Measurements from ENCODE around the gene MYO1D. TPM values are rescaled to one million over a fixed set of nuclear protein-coding genes. Genes with fewer than 3 reads are reported as not detected.
"Not testable (repeated sequence)": the region's sequence is repeated elsewhere in the genome, so short reads cannot be mapped to it uniquely, and the experiment has no call there.

Gene MYO1D
- polyA plus RNA-seq, 4 donors = 62.9 to 80.1 (median 73.6) TPM

GRCh38 chr17:32450379-32450778 is 426.5 kb downstream of the MYO1D start:
- FAIRE-seq; H3K9me3 ChIP-seq (ENCODE audit: control insufficient read depth in 2 of 2, insufficient read depth in 1 of 2, low read depth in 1 of 2, low read length in 1 of 2); H3K27ac ChIP-seq (ENCODE audit: low read depth in 1 of 3, low read length in 2 of 3); H3K4me3 ChIP-seq (ENCODE audit: low read depth in 1 of 3, low read length in 3 of 3); H3K4me1 ChIP-seq (ENCODE audit: control insufficient read depth in 3 of 3, insufficient read depth in 2 of 3, low read depth in 1 of 3, low read length in 2 of 3); H3K27me3 ChIP-seq (ENCODE audit: control insufficient read depth in 3 of 3, insufficient read depth in 3 of 3, low read length in 3 of 3): not testable (repeated sequence)
- peak in 1 of 2 donors; percentile 26 for DNase-seq
- peaks cover 6 to 33% (median 23%) of the 10 kb centered on the region in 3 donors for H3K36me3 ChIP-seq (ENCODE audit: control insufficient read depth in 3 of 3, insufficient read depth in 2 of 3, low read depth in 1 of 3, low read length in 3 of 3)
- 62 to 80% (median 70%) methylated on average over 6 of the region's 6 CpGs for WGBS, 3 donors

- H3K27ac ChIP-seq (ENCODE audit: low read depth in 1 of 3, low read length in 2 of 3) = no peak overlapping the region
- H3K27me3 ChIP-seq (ENCODE audit: control insufficient read depth in 3 of 3, insufficient read depth in 3 of 3, low read length in 3 of 3) = no peaks in the 10 kb centered on the region
- peaks cover 6 to 29% (median 23%) of the 10 kb centered on the region in 3 donors for H3K36me3 ChIP-seq (ENCODE audit: control insufficient read depth in 3 of 3, insufficient read depth in 2 of 3, low read depth in 1 of 3, low read length in 3 of 3)
- 95 to 98% (median 96%) methylated on average over 5 of the region's 5 CpGs for WGBS, 3 donors
- peaks cover 2 to 6% (median 4%) of the 10 kb centered on the region in 3 donors for H3K4me1 ChIP-seq (ENCODE audit: control insufficient read depth in 3 of 3, insufficient read depth in 2 of 3, low read depth in 1 of 3, low read length in 2 of 3)
- no peaks in the 10 kb centered on the region for H3K9me3 ChIP-seq (ENCODE audit: control insufficient read depth in 2 of 2, insufficient read depth in 1 of 2, low read depth in 1 of 2, low read length in 1 of 2)
- no peak for FAIRE-seq
- no peak overlapping the region for H3K4me3 ChIP-seq (ENCODE audit: low read depth in 1 of 3, low read length in 3 of 3)
- DNase-seq = no peak
Observed at GRCh38 chr17:32449963-32450362, 427.0 kb downstream of the MYO1D start.

- Histone ChIP-seq H3K27ac (ENCODE audit: low read depth in 1 of 3, low read length in 2 of 3) (no peak overlapping the region), H3K36me3 (ENCODE audit: control insufficient read depth in 3 of 3, insufficient read depth in 2 of 3, low read depth in 1 of 3, low read length in 3 of 3) (peaks cover 3 to 23% (median 10%) of the 10 kb centered on the region in 3 donors), H3K4me1 (ENCODE audit: control insufficient read depth in 3 of 3, insufficient read depth in 2 of 3, low read depth in 1 of 3, low read length in 2 of 3) (peaks cover 2 to 6% (median 4%) of the 10 kb centered on the region in 3 donors), H3K4me3 (ENCODE audit: low read depth in 1 of 3, low read length in 3 of 3) (no peak overlapping the region), H3K27me3 (ENCODE audit: control insufficient read depth in 3 of 3, insufficient read depth in 3 of 3, low read length in 3 of 3) (no peaks in the 10 kb centered on the region), H3K9me3 (ENCODE audit: control insufficient read depth in 2 of 2, insufficient read depth in 1 of 2, low read depth in 1 of 2, low read length in 1 of 2) (no peaks in the 10 kb centered on the region)
- DNase-seq (no peak), FAIRE-seq (no peak)
- WGBS, 3 donors = 82 to 95% (median 83%) methylated on average over 2 of the region's 2 CpGs
Observed at GRCh38 chr17:32446949-32447348, 430.0 kb downstream of the MYO1D start.

GRCh38 chr17:32445971-32446370 is 431.0 kb downstream of the MYO1D start:
- WGBS, 3 donors = 61 to 66% (median 64%) methylated on average over 2 of the region's 2 CpGs

GRCh38 chr17:32445497-32445896 is 431.4 kb downstream of the MYO1D start:
- peaks cover 0 to 16% (median 2%) of the 10 kb centered on the region in 3 donors for H3K36me3 ChIP-seq (ENCODE audit: control insufficient read depth in 3 of 3, insufficient read depth in 2 of 3, low read depth in 1 of 3, low read length in 3 of 3)
- peak overlapping the region in 1 of 3 donors; percentile 87 for H3K27ac ChIP-seq (ENCODE audit: low read depth in 1 of 3, low read length in 2 of 3)
- FAIRE-seq = no peak
- peaks cover 2 to 6% (median 4%) of the 10 kb centered on the region in 3 donors for H3K4me1 ChIP-seq (ENCODE audit: control insufficient read depth in 3 of 3, insufficient read depth in 2 of 3, low read depth in 1 of 3, low read length in 2 of 3)
- peak overlapping the region; percentile 81 to 99 (median 85) for H3K4me3 ChIP-seq (ENCODE audit: low read depth in 1 of 3, low read length in 3 of 3)
- no peak for DNase-seq
- 6 to 12% (median 8%) methylated on average over 6 of the region's 6 CpGs for whole genome bisulfite sequencing, 3 donors
- H3K27me3 ChIP-seq (ENCODE audit: control insufficient read depth in 3 of 3, insufficient read depth in 3 of 3, low read length in 3 of 3) = no peaks in the 10 kb centered on the region
- H3K9me3 ChIP-seq (ENCODE audit: control insufficient read depth in 2 of 2, insufficient read depth in 1 of 2, low read depth in 1 of 2, low read length in 1 of 2) = no peaks in the 10 kb centered on the region

More at GRCh38 chr17:32445971-32446370, 431.0 kb downstream of the MYO1D start:
- no peaks in the 10 kb centered on the region for H3K9me3 ChIP-seq (ENCODE audit: control insufficient read depth in 2 of 2, insufficient read depth in 1 of 2, low read depth in 1 of 2, low read length in 1 of 2)
- no peak overlapping the region for H3K27ac ChIP-seq (ENCODE audit: low read depth in 1 of 3, low read length in 2 of 3)
- no peak for DNase-seq
- H3K4me1 ChIP-seq (ENCODE audit: control insufficient read depth in 3 of 3, insufficient read depth in 2 of 3, low read depth in 1 of 3, low read length in 2 of 3) = peaks cover 2 to 6% (median 4%) of the 10 kb centered on the region in 3 donors
- H3K36me3 ChIP-seq (ENCODE audit: control insufficient read depth in 3 of 3, insufficient read depth in 2 of 3, low read depth in 1 of 3, low read length in 3 of 3) = peaks cover 0 to 20% (median 5%) of the 10 kb centered on the region in 3 donors
- no peaks in the 10 kb centered on the region for H3K27me3 ChIP-seq (ENCODE audit: control insufficient read depth in 3 of 3, insufficient read depth in 3 of 3, low read length in 3 of 3)
- no peak for FAIRE-seq
- H3K4me3 ChIP-seq (ENCODE audit: low read depth in 1 of 3, low read length in 3 of 3) = no peak overlapping the region

GRCh38 chr17:32445074-32445415 is 431.9 kb downstream of the MYO1D start:
- Histone ChIP-seq H3K9me3 (ENCODE audit: control insufficient read depth in 2 of 2, insufficient read depth in 1 of 2, low read depth in 1 of 2, low read length in 1 of 2) (no peaks in the 10 kb centered on the region), H3K27me3 (ENCODE audit: control insufficient read depth in 3 of 3, insufficient read depth in 3 of 3, low read length in 3 of 3) (no peaks in the 10 kb centered on the region), H3K4me1 (ENCODE audit: control insufficient read depth in 3 of 3, insufficient read depth in 2 of 3, low read depth in 1 of 3, low read length in 2 of 3) (peaks cover 2 to 6% (median 4%) of the 10 kb centered on the region in 3 donors), H3K4me3 (ENCODE audit: low read depth in 1 of 3, low read length in 3 of 3) (peak overlapping the region; percentile 81 to 99 (median 85)), H3K27ac (ENCODE audit: low read depth in 1 of 3, low read length in 2 of 3) (peak overlapping the region in 2 of 3 donors; percentile 53 to 87), H3K36me3 (ENCODE audit: control insufficient read depth in 3 of 3, insufficient read depth in 2 of 3, low read depth in 1 of 3, low read length in 3 of 3) (peaks cover 0 to 14% (median 2%) of the 10 kb centered on the region in 3 donors)
- peak in 1 of 2 donors; percentile 57 for DNase-seq
- 0% methylated on average over 14 of the region's 14 CpGs for WGBS, 3 donors
- no peak for FAIRE-seq

GRCh38 chr17:32444301-32445073 is 432.4 kb downstream of the MYO1D start, which contains the start of gene PSMD11:
PSMD11 (plus strand) TSS chr17:32444510; CDS start chr17:32444524, 14 bp downstream.
- DNase-seq (peak; percentile 97 to 98), FAIRE-seq (no peak)
- no peaks in the 10 kb centered on the region for H3K9me3 ChIP-seq (ENCODE audit: control insufficient read depth in 2 of 2, insufficient read depth in 1 of 2, low read depth in 1 of 2, low read length in 1 of 2)
- peaks cover 2 to 6% (median 4%) of the 10 kb centered on the region in 3 donors for H3K4me1 ChIP-seq (ENCODE audit: control insufficient read depth in 3 of 3, insufficient read depth in 2 of 3, low read depth in 1 of 3, low read length in 2 of 3)
- peak within 1 kb of the TSS; percentile 81 to 99 (median 85) for H3K4me3 ChIP-seq (ENCODE audit: low read depth in 1 of 3, low read length in 3 of 3)
- H3K36me3 ChIP-seq (ENCODE audit: control insufficient read depth in 3 of 3, insufficient read depth in 2 of 3, low read depth in 1 of 3, low read length in 3 of 3) = peaks cover 0 to 12% (median 2%) of the 10 kb centered on the region in 3 donors
- H3K27me3 ChIP-seq (ENCODE audit: control insufficient read depth in 3 of 3, insufficient read depth in 3 of 3, low read length in 3 of 3) = no peaks in the 10 kb centered on the region
- peak within 1 kb of the TSS in 2 of 3 donors; percentile 53 to 87 for H3K27ac ChIP-seq (ENCODE audit: low read depth in 1 of 3, low read length in 2 of 3)
- 0% methylated on average over 52 to 74 of the region's 74 CpGs for WGBS, 3 donors

- no peak overlapping the region for H3K27ac ChIP-seq (ENCODE audit: low read depth in 1 of 3, low read length in 2 of 3)
- no peak for FAIRE-seq
- peaks cover 2 to 6% (median 4%) of the 10 kb centered on the region in 3 donors for H3K4me1 ChIP-seq (ENCODE audit: control insufficient read depth in 3 of 3, insufficient read depth in 2 of 3, low read depth in 1 of 3, low read length in 2 of 3)
- H3K4me3 ChIP-seq (ENCODE audit: low read depth in 1 of 3, low read length in 3 of 3) = peak overlapping the region; percentile 81 to 99 (median 85)
- peak in 1 of 2 donors; percentile 38 for DNase-seq
- no peaks in the 10 kb centered on the region for H3K27me3 ChIP-seq (ENCODE audit: control insufficient read depth in 3 of 3, insufficient read depth in 3 of 3, low read length in 3 of 3)
- peaks cover 0 to 8% (median 2%) of the 10 kb centered on the region in 3 donors for H3K36me3 ChIP-seq (ENCODE audit: control insufficient read depth in 3 of 3, insufficient read depth in 2 of 3, low read depth in 1 of 3, low read length in 3 of 3)
- WGBS, 3 donors = 0 to 8% (median 6%) methylated on average over 29 of the region's 29 CpGs
- H3K9me3 ChIP-seq (ENCODE audit: control insufficient read depth in 2 of 2, insufficient read depth in 1 of 2, low read depth in 1 of 2, low read length in 1 of 2) = no peaks in the 10 kb centered on the region
Observed at GRCh38 chr17:32443827-32444300, 433.1 kb downstream of the MYO1D start.

Measured in small intestine (tissue), 7 donors.